PC-3 (cell line): ENCODE data around the gene SLC16A11.

Experiments used
- EZH2phosphoT487 ChIP-seq: fragments of 300-600 bp; sonication (generic); IDR thresholded peaks from 2 replicates; pipeline ENCODE4 v1.6.1; 2018; ENCODE audit warnings: mild to moderate bottlenecking, antibody characterized with exemption, low read length, borderline replicate concordance
- TF ChIP-seq, protein P1 (sequence below): fragments of 300-600 bp; sonication (generic); conservative IDR thresholded peaks from 2 replicates; pipeline ENCODE4 v1.5.1; 2017; ENCODE audit warnings: antibody characterized with exemption, low read depth, mild to moderate bottlenecking, low read length

DNA sequence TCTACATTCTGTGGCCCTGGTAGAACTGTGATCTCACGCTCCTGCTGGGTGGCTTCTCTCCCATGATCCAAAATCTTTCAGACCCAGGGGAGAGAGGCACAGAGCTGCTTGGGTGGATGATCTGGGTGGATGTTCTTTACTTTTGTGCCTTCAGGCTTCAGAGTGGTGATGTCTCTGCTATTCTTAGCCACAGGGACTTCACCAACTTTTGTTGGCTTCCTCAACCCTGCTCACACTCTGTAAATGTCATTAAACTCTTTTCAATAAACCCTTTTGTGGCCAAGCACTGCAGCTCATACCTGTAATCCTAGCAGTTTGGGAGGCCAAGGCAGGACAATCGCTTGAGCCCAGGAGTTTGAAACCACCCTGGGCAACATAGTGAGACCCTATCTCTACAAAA is 28.5 kb upstream of the SLC16A11 start:
- TF ChIP-seq, protein P1, sequence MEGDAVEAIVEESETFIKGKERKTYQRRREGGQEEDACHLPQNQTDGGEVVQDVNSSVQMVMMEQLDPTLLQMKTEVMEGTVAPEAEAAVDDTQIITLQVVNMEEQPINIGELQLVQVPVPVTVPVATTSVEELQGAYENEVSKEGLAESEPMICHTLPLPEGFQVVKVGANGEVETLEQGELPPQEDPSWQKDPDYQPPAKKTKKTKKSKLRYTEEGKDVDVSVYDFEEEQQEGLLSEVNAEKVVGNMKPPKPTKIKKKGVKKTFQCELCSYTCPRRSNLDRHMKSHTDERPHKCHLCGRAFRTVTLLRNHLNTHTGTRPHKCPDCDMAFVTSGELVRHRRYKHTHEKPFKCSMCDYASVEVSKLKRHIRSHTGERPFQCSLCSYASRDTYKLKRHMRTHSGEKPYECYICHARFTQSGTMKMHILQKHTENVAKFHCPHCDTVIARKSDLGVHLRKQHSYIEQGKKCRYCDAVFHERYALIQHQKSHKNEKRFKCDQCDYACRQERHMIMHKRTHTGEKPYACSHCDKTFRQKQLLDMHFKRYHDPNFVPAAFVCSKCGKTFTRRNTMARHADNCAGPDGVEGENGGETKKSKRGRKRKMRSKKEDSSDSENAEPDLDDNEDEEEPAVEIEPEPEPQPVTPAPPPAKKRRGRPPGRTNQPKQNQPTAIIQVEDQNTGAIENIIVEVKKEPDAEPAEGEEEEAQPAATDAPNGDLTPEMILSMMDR, result no peak
- TF ChIP-seq EZH2phosphoT487, result no peak
